Adrenal gland (tissue), 12 donors: ENCODE measurements around the gene GALNT9. TPM values are rescaled to one million over a fixed set of nuclear protein-coding genes. Genes with fewer than 3 reads are reported as not detected.

Experiments
- DNase-seq, 7 donors: peaks; one replicate each; pipeline ENCODE4 v3.0.0-alpha.2; 2019 to 2020
- H3K27ac ChIP-seq, 5 donors: fragments of 200-600 bp; sonication (generic) in 4 of 5; 1 replicate in 3 of 5; 2 replicates in 2 of 5; pipeline versions ENCODE4 v1.5.1 to v1.8.0; 2016 to 2020; ENCODE audit warnings: mild to moderate bottlenecking in 1 of 5
- H3K27me3 ChIP-seq: fragments of 200-600 bp; 2 replicates; pipeline ENCODE4 v1.8.0; 2021
- H3K36me3 ChIP-seq, 2 donors: fragments of 200-600 bp; replicated peaks in 1 of 2; 1 replicate in 1 of 2; 2 replicates in 1 of 2; pipeline versions ENCODE4 v1.5.1 to v1.8.0; 2018 to 2022
- H3K4me1 ChIP-seq, 2 donors: fragments of 200-600 bp; replicated peaks in 1 of 2; 1 replicate in 1 of 2; 2 replicates in 1 of 2; pipeline versions ENCODE4 v1.5.1 to v1.8.0; 2018 to 2021
- H3K4me3 ChIP-seq, 4 donors: fragments of 200-600 bp; sonication (generic) in 3 of 4; one replicate each; pipeline ENCODE4 v1.5.1; 2016 to 2018
- H3K9me3 ChIP-seq, 3 donors: fragments of 200-600 bp; sonication (generic) in 1 of 3; replicated peaks in 1 of 3; 1 replicate in 2 of 3; 2 replicates in 1 of 3; pipeline versions ENCODE4 v1.5.1 to v1.8.0; 2016 to 2021
- CTCF ChIP-seq, 6 experiments: fragments of 450-650 bp in 4 of 6; fragments of 200-600 bp in 2 of 6; sonication (generic) in 1 of 6; IDR thresholded peaks; 1 replicate in 5 of 6; 2 replicates in 1 of 6; pipeline versions ENCODE4 v1.5.1 to v1.8.0; 2016 to 2021; ENCODE audit warnings: antibody characterized with exemption in 6 of 6, mild to moderate bottlenecking in 2 of 6, moderate library complexity in 1 of 6
- POLR2A ChIP-seq, 2 donors: fragments of 450-650 bp; IDR thresholded peaks; one replicate each; pipeline ENCODE4 v1.6.1; 2017; ENCODE audit warnings: antibody characterized with exemption in 2 of 2, mild to moderate bottlenecking in 2 of 2, moderate library complexity in 1 of 2
- WGBS, 4 donors: extraction: QIAGEN DNeasy Blood & Tissue Kit in 2 of 4; methylation state at CpG; one replicate each; pipeline versions ENCODE4 v1.1.5 to v1.1.7; 2013 to 2017; 5-methylcytosine and 5-hydroxymethylcytosine counted together
- intact Hi-C, 2 donors: fragments of 100-400 bp; cut with DNase I; formaldehyde crosslinking; loops; one replicate each; pipeline versions ENCODE4 v1.14.1 to v1.15.0; 2022 to 2023
- polyA plus RNA-seq, 3 donors: library from polyadenylated mRNA; stranded (reverse); fragments of 200-250 nt in 2 of 3; fragments of 350-450 nt in 1 of 3; fragmentation: Illumina TruSeq in 1 of 3; extraction: RNeasy Lipid Tissue Mini Kit (QIAGEN cat#74804) in 1 of 3; gene quantifications; one replicate each; pipeline ENCODE4 v1.2.3, GENCODE V29; 2013 to 2014
- total RNA-seq, 9 donors: library from RNA; depleted of rRNA in 4 of 9; stranded (reverse); fragments of >200 nt in 4 of 9; fragments of 120-200 nt in 1 of 9; fragmentation: NEBNext Ultra II Directional in 1 of 9; extraction: Animal tissue kit (Norgen Biotek cat#: 25700) in 1 of 9; gene quantifications; one replicate each; pipeline versions ENCODE4 v1.1.0 to v1.2.4, GENCODE V29; 2013 to 2023
- donor health status: healthy with polysubstance abuse.
- donor health status: Bipolar disorder and iron deficiency.
- donor health status: DM: yes; HTN: yes; CAD: no.
- donor health status: DM: no; HTN: no; CAD: no.
- donor health status: DM: no; HTN: no; CAD: no.
- donor health status: DM: yes; HTN: yes; CAD: no.

The GALNT9 gene
- total and polyA plus RNA-seq, 12 donors: 0.44 to 7.8 (median 1.2) TPM; not detected in 1

GRCh38 chr12:132340266-132341035 is 11.1 kb upstream of the GALNT9 start:
- intact Hi-C loops: no loop called here
- Histone ChIP-seq H3K9me3 (no peaks in the 10 kb centered on the region), H3K27me3 (peaks cover 17% of the 10 kb centered on the region), H3K4me3 (no peak overlapping the region), H3K36me3 (no peaks in the 10 kb centered on the region), H3K4me1 (no peaks in the 10 kb centered on the region), H3K27ac (no peak overlapping the region)
- TF ChIP-seq POLR2A (IDR thresholded peaks at IDR 0.05) (no peak), CTCF (IDR thresholded peaks at IDR 0.05) (no peak)
- WGBS, 4 donors: 81 to 88% (median 83%) methylated on average over 34 to 43 of the region's 43 CpGs
- DNase-seq: no peak

DNA sequence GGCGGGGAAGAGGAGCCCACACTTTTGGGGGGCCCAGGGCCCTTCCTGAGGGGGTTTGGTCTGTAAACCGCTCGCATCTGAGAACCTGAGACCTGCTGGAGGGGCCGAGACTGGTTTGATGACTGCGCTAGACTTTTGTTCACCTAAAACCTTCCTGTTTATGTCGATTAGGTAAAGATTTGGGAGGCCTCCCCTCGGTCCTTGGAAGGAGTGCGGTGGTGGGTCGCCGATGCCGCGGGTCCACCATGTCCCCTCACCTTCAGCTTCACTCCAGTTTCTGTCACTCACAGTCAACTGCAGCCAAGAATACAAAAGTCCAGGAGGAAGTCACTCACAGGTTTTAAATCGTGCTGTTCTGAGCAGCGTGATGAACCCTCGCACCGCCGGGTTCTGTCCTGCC is 10.5 kb upstream of the GALNT9 start:
- no peak overlapping the region for H3K4me3 ChIP-seq
- TF ChIP-seq POLR2A (IDR thresholded peaks at IDR 0.05): no peak
- TF ChIP-seq CTCF (IDR thresholded peaks at IDR 0.05): no peak
- H3K36me3 ChIP-seq: no peaks in the 10 kb centered on the region
- H3K27ac ChIP-seq: no peak overlapping the region
- WGBS, 4 donors: 75 to 85% (median 82%) methylated on average over 13 to 17 of the region's 17 CpGs
- peaks cover 17% of the 10 kb centered on the region for H3K27me3 ChIP-seq
- no peaks in the 10 kb centered on the region for H3K4me1 ChIP-seq
- no peaks in the 10 kb centered on the region for H3K9me3 ChIP-seq
- DNase-seq: no peak
- intact Hi-C loops: no loop called here

DNA sequence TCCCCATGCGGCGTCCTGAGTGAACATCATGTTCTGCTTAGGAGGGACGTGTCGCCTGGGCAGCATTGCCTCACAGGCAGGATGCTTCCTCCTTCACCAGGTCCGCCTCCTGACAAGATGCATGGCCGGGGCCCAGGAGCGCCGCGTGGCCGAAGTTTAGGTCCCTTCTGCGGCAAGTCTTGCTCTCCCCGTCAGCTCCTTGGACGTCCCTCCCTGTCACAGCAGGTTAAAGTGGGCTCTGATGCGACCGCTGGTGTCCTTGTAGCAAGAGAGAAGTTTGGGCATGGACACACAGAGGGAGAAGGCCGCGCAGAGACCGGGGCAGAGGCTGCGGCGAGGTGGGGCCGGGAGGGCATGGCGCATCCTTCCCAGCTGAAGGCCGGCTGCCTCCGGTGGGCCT is 9.4 kb upstream of the GALNT9 start:
- Histone ChIP-seq H3K4me1 (no peaks in the 10 kb centered on the region), H3K27me3 (peaks cover 21% of the 10 kb centered on the region), H3K9me3 (no peaks in the 10 kb centered on the region), H3K36me3 (no peaks in the 10 kb centered on the region), H3K4me3 (no peak overlapping the region), H3K27ac (no peak overlapping the region)
- intact Hi-C loops: no loop called here
- WGBS, 4 donors: 84 to 100% (median 87%) methylated on average over 9 to 24 of the region's 24 CpGs
- no peak for DNase-seq
- TF ChIP-seq CTCF (IDR thresholded peaks at IDR 0.05) (no peak), POLR2A (IDR thresholded peaks at IDR 0.05) (no peak)

GRCh38 chr12:132338311-132338710 is 8.9 kb upstream of the GALNT9 start:
- TF ChIP-seq CTCF (IDR thresholded peaks at IDR 0.05) (no peak), POLR2A (IDR thresholded peaks at IDR 0.05) (no peak)
- Histone ChIP-seq H3K27ac (no peak overlapping the region), H3K9me3 (no peaks in the 10 kb centered on the region), H3K36me3 (no peaks in the 10 kb centered on the region), H3K27me3 (peaks cover 26% of the 10 kb centered on the region), H3K4me1 (no peaks in the 10 kb centered on the region), H3K4me3 (no peak overlapping the region)
- DNase-seq: no peak
- intact Hi-C loops: no loop called here
- 67 to 87% (median 85%) methylated on average over 3 to 20 of the region's 20 CpGs for WGBS, 4 donors
